ENCODE data around the gene PPIF. TPM values are rescaled to one million over a fixed set of nuclear protein-coding genes. Genes with fewer than 3 reads are reported as not detected.
A peak's percentile ranks its signal among the peaks of the same experiment; 100 is the strongest.

The PPIF gene
- total and polyA plus RNA-seq, 2 of the 4 experiments (the other 2 are of a cell fraction) = 29.2 to 130 TPM

GRCh38 chr10:79400146-79401004 is 53.1 kb downstream of the PPIF start (continued):
- TF ChIP-seq SMC3 (IDR thresholded peaks at IDR 0.05; ENCODE audit: low read depth, low read length) (peak; percentile 45), FOS (IDR thresholded peaks at IDR 0.05; ENCODE audit: low read depth, low read length) (no peak), NFE2L2 (IDR thresholded peaks at IDR 0.05; ENCODE audit: low read depth, low read length) (no peak)
